ENCODE measurements around the gene CACNA1A.
"Not testable (repeated sequence)": the region's sequence is repeated elsewhere in the genome, so short reads cannot be mapped to it uniquely, and the experiment has no call there.

Gene CACNA1A

DNA sequence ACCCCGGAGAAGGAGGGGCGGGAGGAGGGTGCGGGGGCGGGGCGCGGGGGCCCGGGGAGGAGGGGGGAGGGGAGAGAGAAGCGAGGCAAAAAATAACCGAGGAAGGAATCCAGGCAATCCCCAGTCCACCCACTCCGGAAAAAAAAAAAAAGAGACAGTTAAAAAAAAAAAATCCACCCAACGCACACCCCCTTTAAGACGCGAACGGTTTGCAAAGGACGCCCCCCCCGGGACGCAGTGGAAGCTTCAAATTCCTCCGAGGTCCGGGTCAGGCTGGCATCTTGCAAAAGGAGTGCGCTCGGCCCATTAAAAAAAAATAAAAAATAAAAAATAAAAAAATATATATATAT lies at the start of gene CACNA1A:
Gene CACNA1A, minus strand, starts transcription at position 9 of the 350 bp plus-strand sequence. CDS start 255 bp downstream, outside the sequence.
- no peak for DNase-seq

DNA sequence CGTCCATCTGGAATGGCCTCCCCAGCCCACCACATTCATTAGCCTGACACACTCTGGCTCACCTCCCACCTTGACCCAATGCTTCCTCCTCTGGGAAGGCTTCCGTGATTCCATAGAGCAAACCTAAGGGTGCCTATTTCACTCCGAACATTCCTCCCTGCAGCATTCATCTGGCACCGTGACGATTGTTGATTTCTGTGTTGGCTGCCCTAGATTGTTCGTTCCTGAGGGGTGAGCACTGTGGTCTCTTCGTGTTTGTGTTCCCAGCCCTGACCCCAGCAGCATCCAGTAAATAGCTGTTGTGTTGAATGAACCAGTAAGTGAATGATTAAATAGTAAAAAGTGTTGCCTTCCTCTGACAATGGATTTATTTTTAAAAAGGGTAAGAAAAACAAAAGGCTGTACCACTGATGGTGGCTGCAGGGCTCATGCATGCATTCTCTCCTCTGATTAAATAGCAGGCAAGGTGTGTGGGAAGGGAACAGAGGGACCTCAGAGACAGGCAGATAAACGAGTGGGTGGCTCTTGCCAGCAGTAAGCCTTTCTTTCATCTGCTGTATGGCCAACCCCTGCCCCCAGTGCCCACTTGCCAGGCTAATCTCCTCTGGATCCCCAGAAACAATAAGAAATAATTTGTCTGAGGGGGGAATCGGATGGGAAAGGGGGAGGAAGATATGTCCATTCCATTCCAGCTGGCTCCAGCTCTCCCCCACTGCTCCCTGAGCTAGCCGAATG lies 48.4 kb upstream of the CACNA1A start:
- DNase-seq: no peak

DNA sequence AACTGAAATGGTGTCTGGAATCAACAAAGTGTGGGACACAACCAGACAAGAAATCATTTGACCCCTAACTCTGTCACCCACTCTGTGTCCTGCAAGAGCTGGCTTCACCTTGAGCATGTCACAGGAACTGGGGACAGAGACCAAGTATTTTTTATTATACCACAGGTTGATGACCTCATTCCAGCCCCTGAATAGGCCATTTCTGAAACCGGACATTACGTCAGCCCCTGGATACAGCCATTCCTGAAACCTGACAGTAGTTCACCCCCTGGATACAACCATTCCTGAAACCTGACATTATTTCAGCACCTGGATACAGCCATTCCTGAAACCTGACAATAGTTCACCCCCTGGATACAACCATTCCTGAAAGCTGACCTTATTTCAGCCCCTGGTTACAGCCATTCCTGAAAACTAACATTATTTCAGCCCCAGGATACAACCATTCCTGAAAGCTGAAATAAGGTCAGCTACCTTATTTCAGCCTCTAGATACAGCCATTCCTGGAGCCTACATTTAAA lies 47.7 kb upstream of the CACNA1A start:
- DNase-seq: no peak

DNA sequence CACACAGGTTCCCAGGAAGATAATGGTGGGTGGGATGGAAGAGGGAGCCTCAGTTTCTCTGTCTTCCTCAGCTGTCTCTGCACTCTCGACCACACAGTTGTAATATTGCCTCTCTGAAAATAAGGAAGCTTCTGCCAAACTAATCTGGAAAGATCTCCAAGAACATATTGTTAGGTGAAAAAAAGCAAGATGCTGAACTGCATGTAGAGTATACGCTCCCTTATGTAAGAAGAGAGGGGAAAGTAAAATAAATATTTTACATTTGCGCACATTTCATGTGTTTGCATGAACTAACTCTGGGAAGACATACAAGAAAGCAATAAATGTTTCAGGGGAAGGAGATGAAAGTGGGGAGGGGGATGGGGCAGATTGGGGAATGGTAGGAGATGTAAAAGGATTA lies 41.9 kb upstream of the CACNA1A start:
- no peak for DNase-seq

DNA sequence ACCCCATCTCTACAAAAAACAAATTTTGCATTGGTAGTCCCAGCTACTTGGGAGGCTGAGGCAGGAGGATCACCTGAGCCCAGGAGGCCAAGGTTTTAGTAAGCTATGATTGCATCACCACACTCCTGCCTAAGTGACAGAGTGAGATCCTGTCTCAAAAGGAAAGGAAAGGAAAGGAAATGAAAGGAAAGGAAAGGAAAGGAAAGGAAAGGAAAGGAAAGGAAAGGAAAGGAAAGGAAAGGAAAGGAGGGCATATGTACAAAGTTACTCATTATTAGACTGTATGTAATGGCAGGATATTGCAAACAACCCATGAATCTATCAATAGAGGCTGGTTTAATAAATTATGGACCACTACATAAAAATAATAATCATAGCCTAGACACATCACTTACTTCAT lies 40.8 kb upstream of the CACNA1A start:
- no peak for DNase-seq

DNA sequence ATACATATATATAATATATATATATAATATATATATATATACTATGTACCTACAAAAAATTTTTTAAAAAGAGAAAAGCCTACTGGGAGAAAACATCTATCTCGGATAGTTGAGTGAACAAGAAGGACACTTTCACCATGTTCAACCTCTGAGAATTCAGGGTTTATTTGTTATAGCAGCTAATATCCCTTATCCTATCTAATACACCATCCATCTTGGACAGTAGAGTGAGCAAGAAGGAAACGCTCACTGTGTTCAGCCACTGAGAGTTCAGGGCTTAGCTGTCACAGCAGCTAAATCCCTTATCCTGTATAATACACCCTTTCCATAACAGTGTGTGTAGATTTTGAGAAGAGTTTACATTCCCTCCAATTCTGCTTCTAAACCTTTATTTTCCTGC lies 38.1 kb upstream of the CACNA1A start:
- DNase-seq: no peak

DNA sequence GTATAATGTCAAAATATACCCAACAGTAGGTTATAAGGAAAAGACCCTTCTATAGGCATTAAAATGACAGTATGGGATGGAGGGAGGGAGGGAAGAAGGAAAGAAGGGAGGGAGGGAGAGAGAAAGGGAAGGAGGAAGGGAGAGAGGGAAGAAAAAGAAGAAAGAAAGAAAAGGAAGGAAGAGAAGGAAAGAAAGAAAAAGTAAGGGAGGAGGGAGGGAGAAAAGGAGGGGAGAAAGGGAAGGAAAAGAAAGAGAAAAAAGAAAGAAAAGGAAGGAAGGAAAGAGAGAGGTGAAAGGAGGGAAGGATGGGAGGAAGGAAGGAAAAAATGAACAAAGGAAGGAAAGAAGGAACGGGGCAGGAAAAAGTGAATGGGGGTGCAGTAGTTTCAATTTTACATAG lies 35.3 kb upstream of the CACNA1A start:
- DNase-seq: no peak

DNA sequence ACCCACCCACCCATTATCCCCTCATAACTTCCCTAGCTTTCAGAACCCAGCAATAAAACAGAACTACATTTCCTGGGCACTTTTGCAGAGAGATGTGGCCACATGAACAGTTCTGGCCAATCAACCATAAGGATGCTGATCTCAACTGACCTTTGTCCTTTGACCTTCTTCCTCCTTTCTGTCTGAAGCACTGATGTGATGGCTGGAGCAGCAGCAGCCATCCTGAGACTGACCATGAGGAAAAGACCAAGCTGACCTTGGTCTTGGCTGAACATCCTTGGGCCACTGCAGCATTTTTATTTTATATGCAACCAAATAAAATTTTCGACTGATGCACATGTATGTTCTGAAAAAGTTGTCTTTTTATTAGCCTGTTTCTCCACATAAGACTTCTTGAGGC lies 33.1 kb upstream of the CACNA1A start:
- DNase-seq: no peak

DNA sequence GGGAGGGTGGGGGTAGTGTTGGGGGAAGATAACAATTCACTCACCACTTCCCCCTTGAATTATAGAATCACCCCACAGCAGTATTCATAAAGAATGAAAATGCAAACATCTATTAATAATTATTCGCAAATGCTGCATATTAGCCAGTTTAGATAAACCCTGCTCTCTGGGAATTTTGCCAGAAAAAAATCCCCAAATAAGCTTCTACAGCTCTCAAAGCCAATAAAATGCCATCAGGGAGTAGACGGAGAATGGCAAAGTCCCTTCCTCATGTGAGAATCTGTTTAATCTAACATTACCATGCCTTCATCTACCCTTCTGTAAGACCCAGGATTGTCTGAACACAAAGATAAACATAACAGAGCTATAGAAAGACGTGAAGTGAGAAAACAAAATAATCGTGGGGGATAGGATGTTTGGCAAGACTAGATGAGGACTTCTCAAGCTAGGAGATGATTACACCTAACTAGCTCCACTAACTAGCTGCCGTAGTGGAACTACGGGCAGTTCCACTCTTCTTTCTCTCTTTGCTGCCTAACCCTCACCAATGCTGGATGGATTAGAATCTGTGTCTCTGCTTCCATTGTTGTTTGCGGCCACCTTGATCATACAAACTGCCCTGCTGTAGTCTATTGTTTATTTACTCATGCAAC lies 32.4 kb upstream of the CACNA1A start:
- DNase-seq: no peak

DNA sequence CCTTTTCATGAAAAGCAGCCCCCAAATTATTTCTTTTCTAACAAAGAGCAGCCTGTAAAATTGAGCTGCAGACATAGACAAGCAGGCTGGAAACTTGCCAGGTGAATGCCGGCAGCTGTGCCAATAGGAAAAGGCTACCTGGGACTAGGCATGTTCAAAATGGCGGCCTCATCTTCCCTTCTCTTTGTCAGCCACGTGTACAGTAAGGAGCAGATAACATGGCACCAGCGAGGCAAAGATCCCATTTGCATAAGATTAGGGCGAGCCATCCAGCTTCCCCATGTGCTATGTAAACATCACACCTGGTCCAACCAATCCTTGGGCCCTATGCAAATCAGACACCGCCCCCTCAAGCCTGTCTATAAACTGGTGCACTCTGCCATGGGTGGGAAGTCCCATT lies 31.2 kb upstream of the CACNA1A start:
- DNase-seq: no peak

DNA sequence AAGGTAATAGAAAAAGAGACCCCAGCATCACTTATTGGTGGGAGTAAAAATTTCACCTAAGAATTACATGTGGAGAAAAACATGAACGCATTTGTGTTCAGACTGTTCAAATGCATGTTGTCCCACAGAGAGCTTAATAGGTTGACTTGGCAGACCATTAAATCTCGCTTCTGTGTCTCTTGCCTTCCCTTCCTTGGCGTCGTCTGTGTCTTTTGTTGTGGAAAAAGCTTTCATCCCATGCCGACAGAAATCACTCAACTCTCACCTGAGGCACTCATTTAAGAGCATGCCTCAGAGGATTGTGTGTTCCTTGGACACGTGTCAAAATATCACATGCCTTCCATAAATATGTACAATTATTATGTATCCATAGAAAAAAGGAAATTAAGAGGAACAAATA lies 24.4 kb upstream of the CACNA1A start:
- no peak for DNase-seq

DNA sequence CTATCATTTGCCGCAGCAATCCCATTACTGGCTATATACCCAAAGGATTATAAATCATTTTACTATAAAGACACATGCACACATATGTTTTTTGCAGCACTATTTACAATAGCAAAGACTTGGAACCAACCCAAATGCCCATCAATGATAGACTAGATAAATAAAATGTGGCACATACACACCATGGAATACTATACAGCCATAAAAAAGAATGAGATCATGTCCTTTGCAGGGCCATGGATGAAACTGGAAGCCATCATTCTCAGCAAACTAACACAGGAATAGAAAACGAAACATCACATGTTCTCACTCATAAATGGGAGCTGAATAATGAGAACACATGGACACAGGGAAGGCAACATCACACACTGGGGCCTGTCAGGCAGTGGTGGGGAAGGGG lies 23.4 kb upstream of the CACNA1A start:
- not testable (repeated sequence) for DNase-seq

DNA sequence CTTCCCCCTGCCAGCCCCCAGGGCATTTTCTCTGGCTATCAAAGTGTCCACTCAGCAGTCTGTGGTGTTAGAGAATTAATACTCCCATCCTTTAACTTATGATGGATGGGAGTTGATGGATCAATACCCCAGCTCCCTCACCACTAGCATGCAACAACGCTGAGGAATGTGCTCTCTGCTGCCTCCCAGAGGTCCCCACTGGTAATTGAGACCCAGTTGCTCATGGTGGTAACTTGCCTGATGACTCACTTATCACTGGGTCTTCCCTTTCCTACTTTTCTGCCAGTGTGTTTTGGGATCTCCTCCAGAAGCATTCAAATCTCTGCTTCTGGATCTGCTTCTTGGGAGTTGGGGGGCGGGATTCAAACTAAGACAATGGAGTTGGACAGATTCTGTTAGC lies 20.3 kb upstream of the CACNA1A start:
- no peak for DNase-seq

DNA sequence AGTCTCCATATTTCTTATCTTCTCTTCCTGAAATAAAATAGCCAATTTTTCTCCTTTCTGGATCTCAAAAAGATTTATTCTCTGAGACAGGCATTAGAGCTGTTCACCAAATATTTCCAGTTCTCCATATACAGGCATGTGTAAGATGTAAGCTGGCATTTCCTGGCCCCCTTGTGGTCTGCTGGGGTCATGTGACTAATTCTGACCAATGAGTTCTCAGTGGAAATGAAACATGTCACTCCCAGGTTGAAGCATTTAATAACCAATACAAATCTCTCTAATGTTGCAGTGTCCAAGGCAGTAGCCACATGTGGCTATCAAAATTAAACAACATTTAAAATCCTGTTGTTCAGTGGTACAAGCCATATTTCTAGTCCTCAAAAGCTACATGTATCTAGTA lies 14.8 kb upstream of the CACNA1A start:
- DNase-seq: no peak

DNA sequence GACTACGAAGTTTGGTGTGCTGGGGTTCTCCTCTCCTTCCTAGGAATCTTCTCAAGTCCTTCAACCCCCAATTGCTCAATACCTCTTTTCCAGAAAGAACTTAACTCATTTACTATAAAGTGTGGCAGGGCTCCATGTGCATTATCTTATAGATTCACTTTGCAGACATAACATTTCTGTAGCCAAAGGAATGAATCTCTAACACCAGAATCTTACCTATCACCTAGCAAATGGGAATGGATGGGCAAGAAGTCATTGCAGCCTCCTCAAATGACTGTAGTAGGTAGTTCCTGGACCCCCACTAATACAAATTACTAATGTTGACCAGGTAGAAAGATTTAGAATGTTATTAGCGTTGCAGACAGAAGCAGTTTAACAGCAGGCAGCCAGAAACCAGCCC lies 5.7 kb upstream of the CACNA1A start:
- DNase-seq: no peak

DNA sequence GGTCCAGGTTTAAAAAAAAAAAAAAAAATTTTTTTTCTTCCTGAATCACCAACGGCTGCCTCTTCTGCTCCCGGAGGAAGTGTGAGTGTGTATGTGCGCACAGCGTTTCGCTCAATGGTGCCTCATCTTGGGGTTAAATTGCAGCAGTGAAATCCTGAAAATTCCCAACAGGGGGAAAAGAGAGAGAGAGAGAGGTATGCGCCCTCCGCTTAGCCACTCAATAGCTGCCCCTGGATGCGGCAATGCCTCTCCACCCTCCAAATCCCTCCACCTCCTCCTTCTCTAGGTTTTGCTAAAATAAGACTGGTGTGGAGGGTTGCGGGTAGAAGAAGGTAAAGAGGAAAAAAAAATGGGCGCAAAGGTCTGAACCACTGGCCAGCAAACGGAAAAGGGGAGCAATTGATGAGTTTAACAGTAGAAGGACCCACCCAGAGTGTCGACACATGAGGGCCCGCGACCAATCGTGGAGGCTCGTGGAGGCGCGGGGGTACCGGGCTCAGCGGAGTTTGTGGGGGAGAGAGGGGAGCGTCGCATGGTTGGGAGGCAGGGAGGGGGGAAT lies 853 bp upstream of the CACNA1A start:
- DNase-seq: no peak

DNA sequence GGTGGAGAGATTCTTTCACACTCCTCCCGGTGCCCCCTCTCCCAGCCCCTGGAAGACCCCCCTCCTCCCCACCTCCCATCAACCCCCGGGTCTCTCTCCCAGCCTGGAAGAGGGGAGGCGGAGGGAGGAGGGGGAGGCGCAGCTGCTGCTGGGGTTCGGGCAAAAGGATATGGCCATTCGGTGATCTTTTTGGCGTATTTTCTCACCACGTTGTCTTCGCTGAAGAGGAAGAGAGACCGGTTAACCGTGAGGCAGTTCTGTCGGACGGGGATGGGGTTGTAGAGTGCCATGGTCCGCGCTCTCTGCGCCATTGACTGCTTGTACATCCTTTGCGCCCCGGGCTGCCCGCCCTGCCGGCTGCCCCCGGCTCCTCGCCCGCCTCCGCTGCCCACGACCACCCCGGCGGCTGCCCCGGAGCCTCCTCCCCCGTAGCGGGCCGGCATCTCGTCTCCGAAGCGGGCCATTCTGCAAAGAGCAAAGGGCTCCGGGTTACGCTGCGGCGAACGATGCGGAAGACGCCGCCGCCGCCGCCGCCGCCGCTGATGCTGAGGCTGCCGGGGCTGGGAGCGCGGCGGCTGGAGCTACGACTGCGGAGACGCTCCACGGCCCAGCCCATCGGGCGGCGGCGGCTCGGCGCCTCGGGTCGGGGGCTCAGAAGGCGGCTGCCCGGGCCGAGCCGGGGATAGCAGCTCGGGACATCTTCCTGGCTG lies 363 bp downstream of the CACNA1A start:
- DNase-seq: peak; percentile 27

DNA sequence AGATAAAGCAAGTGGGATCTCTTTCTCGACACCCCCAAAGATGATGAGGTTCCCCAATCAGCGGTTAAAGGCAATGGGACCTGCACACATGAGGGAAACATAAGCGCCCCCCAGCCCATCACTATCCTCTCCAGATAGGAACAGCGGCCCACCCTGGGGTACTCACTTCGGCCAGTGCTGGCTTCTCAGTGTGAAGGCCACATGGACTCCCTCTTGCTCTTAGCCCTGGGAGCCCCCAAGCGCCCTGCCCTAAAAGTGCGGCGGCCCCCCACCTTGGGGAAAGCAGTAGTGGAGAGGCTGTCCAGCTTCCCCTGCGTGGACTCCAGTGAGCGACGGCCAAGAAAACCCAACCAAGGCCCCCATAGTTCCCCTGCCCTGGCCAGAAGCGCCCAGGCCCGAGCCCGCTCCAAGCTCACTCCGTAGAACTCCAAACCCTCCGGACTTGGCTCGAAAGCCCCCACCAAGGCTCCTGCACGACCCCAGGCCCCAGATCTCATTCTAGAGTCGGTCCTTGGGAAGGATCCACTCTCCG lies 1.0 kb downstream of the CACNA1A start:
- no peak for DNase-seq

DNA sequence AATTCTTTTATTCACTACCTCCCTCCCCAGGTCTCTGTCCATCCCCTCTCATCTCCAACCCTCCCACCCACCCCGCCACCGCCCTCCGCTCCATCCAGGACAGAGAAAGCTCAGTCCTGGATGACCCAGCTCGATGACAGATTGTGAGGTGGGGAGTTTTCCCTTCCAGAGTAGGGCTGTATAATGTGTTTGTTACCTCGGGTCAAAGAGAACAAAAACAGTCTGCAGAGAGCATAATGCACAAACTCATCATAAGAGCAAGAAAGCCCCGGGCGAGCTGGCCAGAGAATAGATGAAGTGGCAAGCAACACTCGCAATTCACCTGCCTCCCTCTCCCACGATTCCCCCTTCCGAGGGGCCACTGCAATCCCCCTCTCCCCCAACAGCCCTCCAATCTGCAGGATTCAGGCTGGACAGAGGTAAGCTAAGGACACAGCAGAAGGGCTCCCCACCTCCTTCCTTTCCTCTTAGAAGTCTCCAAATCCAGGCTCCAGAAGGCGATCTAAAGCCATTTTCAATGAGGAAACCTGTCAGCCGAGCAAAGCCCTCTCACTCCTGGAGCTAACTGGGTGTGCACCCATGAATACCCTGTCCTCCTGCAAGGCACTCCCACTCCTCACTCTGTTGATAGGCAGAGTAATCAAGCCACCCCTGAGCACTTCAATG lies 2.6 kb downstream of the CACNA1A start:
- no peak for DNase-seq

DNA sequence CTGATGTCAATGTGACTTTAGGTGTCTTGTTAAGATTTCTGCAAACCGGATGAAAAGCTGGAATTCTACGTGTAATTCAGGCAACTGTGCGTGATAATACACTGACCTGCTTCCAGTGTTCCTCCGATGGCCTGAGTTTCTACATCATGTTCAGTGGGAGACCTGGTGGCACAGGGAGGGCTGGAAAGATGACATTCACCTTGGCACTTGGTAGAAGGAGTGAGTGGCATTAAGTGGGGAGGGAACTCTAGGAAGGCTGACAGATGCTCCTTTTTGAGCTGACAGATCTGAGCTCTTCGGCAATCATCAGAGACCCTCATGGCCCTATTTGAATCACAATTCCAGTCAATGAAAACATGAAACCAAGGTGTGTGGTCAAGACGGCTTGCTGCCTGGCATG lies 4.0 kb downstream of the CACNA1A start:
- DNase-seq: no peak

DNA sequence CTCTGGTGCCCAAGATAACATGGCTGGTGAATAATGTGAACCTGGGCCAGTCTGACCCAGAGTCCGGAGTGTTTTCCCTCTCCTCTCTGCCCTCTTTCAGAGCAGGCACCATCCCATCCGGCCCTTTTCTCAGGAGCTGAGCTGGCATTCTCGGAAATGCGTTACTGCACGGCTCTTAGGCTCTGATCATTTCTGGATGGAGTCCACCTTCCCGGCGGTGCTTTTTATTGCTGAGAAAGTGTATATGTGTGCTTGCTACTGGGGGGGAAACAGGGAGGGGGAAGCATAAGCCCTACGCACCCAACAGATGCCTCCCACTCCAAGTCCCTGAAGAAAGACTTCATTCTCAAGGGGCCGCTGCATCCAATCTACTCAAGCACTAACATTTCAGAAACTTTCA lies 6.6 kb downstream of the CACNA1A start:
- no peak for DNase-seq

DNA sequence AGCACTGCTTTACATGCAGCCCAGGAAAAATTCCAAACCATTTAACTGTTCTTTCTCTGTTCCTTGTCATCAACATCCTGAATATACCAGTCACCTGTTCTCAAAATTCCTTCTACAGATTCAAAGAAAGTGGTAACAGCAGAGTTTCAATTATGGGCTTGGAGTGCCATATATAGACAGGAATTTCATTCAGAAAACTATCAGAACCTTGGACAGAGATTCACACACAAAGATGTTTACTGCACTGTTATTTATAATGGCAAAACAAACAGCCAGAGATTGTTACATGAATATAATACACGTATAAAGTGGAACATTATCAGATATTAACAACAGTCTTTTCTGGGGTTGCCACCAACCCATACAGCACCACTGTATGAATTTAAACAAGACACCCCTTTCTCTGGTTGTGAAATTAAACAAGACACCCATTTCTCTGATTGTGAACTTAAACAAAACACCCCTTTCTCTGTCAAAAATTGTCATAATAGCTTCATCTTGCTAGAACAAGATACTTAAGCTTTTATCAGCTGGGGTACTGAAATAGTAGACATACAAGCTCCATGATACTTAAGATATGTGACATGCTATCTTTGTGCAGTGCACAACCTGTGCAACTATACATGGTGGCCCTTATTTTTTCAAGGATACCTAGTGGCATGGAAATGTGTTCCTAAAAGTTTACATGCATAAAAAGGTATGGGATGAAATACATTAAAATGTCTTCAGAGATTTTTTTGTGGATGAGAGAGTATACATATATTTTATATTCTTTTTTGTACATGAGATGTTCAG lies 12.6 kb downstream of the CACNA1A start:
- no peak for DNase-seq
